Panc1 (cell line): ENCODE measurements around the gene SBF1.

Experiments
- POLR2AphosphoS5 ChIP-seq: IDR thresholded peaks from 2 replicates; pipeline ENCODE4 v1.6.1; 2012; ENCODE audit warnings: mild to moderate bottlenecking, low read depth, low read length, moderate library complexity
- TCF7L2 ChIP-seq: IDR thresholded peaks from 2 replicates; pipeline ENCODE4 v1.6.1; 2011; ENCODE audit warnings: mild to moderate bottlenecking, low read depth, low read length, inconsistent platforms
- TF ChIP-seq, protein P1 (sequence below): fragments of 450-650 bp; IDR thresholded peaks from 2 replicates; pipeline ENCODE4 v1.5.1; 2017; ENCODE audit warnings: mild to moderate bottlenecking
- TF ChIP-seq, protein P2 (sequence below), 2 experiments: IDR thresholded peaks; 2 replicates each; pipeline ENCODE4 v1.6.1; 2011 to 2012; ENCODE audit warnings: low read depth in 2 of 2, control low read depth in 1 of 2, low read length in 1 of 2, mild to moderate bottlenecking in 1 of 2, moderate library complexity in 1 of 2; ENCODE audit not compliant: insufficient read depth in 1 of 2

DNA sequence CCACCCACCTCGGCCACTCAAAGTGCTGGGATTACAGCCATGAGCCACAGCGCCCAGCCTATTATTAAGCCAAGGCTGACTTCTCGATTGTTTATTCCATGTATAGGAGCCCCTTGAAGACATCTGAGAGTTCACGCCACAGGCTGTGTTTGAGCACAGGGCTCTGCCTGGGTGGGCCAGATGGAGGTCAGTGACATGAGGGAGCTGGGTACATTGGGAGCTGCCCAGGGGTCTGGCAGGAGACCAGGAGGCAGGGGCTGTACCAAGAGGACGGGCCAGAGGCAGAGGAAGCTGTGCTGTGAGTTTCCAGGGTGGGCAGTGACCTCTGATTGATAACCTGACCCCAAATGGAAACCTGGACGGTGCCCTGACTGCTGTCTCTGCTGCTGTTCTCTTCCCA is 27.3 kb upstream of the SBF1 start:
- TF ChIP-seq, protein P1, sequence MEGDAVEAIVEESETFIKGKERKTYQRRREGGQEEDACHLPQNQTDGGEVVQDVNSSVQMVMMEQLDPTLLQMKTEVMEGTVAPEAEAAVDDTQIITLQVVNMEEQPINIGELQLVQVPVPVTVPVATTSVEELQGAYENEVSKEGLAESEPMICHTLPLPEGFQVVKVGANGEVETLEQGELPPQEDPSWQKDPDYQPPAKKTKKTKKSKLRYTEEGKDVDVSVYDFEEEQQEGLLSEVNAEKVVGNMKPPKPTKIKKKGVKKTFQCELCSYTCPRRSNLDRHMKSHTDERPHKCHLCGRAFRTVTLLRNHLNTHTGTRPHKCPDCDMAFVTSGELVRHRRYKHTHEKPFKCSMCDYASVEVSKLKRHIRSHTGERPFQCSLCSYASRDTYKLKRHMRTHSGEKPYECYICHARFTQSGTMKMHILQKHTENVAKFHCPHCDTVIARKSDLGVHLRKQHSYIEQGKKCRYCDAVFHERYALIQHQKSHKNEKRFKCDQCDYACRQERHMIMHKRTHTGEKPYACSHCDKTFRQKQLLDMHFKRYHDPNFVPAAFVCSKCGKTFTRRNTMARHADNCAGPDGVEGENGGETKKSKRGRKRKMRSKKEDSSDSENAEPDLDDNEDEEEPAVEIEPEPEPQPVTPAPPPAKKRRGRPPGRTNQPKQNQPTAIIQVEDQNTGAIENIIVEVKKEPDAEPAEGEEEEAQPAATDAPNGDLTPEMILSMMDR = no peak
- TF ChIP-seq POLR2AphosphoS5 = no peak
- TF ChIP-seq, protein P2, sequence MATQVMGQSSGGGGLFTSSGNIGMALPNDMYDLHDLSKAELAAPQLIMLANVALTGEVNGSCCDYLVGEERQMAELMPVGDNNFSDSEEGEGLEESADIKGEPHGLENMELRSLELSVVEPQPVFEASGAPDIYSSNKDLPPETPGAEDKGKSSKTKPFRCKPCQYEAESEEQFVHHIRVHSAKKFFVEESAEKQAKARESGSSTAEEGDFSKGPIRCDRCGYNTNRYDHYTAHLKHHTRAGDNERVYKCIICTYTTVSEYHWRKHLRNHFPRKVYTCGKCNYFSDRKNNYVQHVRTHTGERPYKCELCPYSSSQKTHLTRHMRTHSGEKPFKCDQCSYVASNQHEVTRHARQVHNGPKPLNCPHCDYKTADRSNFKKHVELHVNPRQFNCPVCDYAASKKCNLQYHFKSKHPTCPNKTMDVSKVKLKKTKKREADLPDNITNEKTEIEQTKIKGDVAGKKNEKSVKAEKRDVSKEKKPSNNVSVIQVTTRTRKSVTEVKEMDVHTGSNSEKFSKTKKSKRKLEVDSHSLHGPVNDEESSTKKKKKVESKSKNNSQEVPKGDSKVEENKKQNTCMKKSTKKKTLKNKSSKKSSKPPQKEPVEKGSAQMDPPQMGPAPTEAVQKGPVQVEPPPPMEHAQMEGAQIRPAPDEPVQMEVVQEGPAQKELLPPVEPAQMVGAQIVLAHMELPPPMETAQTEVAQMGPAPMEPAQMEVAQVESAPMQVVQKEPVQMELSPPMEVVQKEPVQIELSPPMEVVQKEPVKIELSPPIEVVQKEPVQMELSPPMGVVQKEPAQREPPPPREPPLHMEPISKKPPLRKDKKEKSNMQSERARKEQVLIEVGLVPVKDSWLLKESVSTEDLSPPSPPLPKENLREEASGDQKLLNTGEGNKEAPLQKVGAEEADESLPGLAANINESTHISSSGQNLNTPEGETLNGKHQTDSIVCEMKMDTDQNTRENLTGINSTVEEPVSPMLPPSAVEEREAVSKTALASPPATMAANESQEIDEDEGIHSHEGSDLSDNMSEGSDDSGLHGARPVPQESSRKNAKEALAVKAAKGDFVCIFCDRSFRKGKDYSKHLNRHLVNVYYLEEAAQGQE (IDR thresholded peaks at IDR 0.05; ENCODE audit: insufficient read depth in 1 of 2, low read depth in 2 of 2, low read length in 1 of 2) = no peak
- TF ChIP-seq TCF7L2 = no peak
